GM06990 (cell line): ENCODE measurements around the gene TELO2.

Source experiments
- DNase-seq: peaks from one replicate; pipeline ENCODE4 v3.0.0-alpha.2; 2011; ENCODE audit not compliant: insufficient read length; ENCODE audit errors: extremely low read depth
- H3K27me3 ChIP-seq: replicated peaks from 2 replicates; pipeline ENCODE4 v1.6.0; 2011; ENCODE audit warnings: low read length; ENCODE audit not compliant: control insufficient read depth, insufficient read depth
- H3K36me3 ChIP-seq: 2 replicates; pipeline ENCODE4 v1.5.1; 2011; ENCODE audit warnings: low read length; ENCODE audit not compliant: control insufficient read depth, insufficient read depth
- H3K4me3 ChIP-seq: replicated peaks from 2 replicates; pipeline ENCODE4 v1.5.1; 2011; ENCODE audit warnings: low read depth, mild to moderate bottlenecking, control low read depth, low read length
- CTCF ChIP-seq: IDR thresholded peaks from 2 replicates; pipeline ENCODE4 v1.5.1; 2011; ENCODE audit warnings: low read length, control low read depth, mild to moderate bottlenecking, inconsistent platforms; ENCODE audit not compliant: insufficient read depth, poor library complexity, severe bottlenecking

Gene TELO2

DNA sequence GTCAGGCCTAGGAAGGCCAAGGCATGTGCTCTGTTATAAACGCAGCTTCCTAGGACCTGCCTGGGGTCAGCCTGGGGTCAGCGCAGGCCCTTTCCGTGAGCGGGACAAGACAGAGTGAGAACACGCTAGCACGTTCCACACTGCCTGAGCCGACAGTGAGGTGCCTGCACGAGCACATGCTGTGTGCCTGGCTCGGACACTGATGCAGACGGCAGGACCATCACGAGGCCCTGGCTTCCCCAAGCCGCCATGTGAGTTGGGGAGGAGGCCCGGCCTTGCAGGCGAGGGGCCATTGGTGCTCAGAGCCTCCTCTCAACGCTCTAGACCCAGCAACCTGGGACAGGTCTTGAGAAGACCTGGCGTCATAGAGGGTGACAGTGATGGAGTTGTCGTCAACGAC lies 49.4 kb downstream of the TELO2 start:
- TF ChIP-seq CTCF: no peak
- H3K27me3 ChIP-seq: no peaks in the 10 kb centered on the region
- no peak overlapping the region for H3K4me3 ChIP-seq
- DNase-seq: no peak
- no peaks in the 10 kb centered on the region for H3K36me3 ChIP-seq

DNA sequence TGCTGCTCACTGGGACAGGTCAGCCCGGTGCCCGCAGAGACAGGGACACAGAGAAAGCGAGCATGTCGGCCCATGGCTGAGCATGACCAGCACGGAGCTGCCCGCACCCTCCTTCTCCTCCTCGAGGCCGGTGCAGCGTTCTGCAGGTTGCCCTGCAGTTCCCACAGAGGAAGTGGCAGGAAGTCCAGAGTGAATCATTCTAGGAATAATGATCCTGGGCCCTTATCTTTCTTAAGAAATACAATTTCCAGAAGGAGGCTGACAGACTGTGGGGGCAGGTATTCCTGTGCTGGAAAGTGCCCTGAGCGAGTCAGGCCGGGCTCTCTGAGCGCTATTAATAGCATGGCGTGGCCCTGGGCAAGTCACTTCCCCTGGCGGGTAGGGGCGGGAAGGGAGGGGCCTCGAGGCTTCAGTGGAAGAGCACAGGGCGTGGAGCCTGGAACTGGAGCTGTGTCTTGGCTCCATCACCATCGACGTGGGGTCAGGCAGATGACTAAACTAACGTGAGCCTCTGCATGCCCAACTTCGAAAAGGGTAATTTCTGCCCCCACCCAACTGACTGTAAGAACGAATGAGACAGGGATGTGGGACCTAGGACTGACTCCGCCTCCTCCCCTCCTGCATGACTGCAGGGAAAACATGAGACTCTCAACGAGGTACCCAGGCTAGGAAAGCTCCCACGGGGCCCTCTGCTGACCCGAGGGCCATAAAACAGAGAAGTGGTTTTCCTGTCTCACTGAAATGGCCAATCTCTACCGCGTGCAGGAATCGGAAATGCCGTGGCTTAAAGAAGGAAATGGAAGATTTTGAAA lies 50.1 kb downstream of the TELO2 start:
- peak; percentile 20 for TF ChIP-seq CTCF
- H3K4me3 ChIP-seq: no peak overlapping the region

GRCh38 chr16:1545044-1546040 lies 52.2 kb downstream of the TELO2 start:
- Histone ChIP-seq H3K4me3 (no peak overlapping the region), H3K36me3 (no peaks in the 10 kb centered on the region), H3K27me3 (no peaks in the 10 kb centered on the region)
- no peak for DNase-seq
- no peak for TF ChIP-seq CTCF

More for the DNA sequence above, 50.1 kb downstream of the TELO2 start:
- no peak for DNase-seq
- Histone ChIP-seq H3K27me3 (no peaks in the 10 kb centered on the region), H3K36me3 (no peaks in the 10 kb centered on the region)

DNA sequence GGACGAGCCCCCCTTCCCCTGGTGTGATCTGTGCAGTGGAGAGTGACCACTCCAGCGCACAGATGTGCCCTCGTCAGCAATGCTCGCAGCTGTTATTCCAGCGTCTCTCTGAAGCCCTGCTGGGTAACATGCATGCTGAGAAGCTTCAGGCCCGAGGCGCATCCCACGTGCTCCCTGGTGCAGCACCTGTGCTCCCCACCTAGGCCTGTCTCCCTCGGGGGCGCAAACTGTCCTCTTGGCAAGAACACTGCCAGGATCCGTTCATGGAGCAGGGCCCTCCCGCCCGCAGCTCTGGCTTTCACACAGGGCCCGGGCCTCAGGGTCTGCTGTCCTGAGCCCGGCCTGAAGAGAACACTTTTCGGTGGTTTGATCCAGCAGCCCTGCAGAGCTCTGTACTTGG lies 53.3 kb downstream of the TELO2 start:
- no peak overlapping the region for H3K4me3 ChIP-seq
- no peaks in the 10 kb centered on the region for H3K27me3 ChIP-seq
- no peak for DNase-seq
- TF ChIP-seq CTCF: no peak
- H3K36me3 ChIP-seq: no peaks in the 10 kb centered on the region

DNA sequence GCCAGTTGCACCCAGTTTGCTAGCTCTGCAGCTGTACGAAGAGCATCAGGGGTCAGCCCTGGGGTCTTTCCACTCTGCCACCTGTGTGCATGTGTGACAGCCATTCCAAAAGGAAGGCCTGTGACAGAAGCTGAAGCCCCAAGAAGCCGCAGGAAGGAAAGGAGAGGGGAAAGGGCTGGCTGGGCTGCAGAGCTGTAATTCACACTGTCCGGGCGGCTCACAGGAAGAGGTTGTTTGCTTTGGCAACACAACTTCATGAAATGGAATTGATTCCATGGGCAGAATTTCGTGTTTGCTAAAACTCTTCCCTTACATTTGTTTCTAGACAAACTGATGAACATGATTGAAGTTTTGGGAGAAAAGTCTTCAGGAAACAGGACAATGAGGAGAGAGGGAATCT lies 55.1 kb downstream of the TELO2 start:
- no peak for DNase-seq

More for the DNA sequence above, 55.1 kb downstream of the TELO2 start:
- TF ChIP-seq CTCF: no peak
- Histone ChIP-seq H3K36me3 (no peaks in the 10 kb centered on the region), H3K27me3 (no peaks in the 10 kb centered on the region), H3K4me3 (no peak overlapping the region)
